GM13976 (cell line): ENCODE measurements around the gene TP53RK.

Experiments
- DNase-seq: peaks from one replicate; pipeline ENCODE4 v3.0.0; 2012; ENCODE audit warnings: low spot score
- CTCF ChIP-seq: IDR thresholded peaks from 2 replicates; pipeline ENCODE4 v1.5.1; 2012; ENCODE audit warnings: borderline replicate concordance, mild to moderate bottlenecking; ENCODE audit not compliant: insufficient read depth; ENCODE audit errors: extremely low read depth, missing control alignments, control extremely low read depth
- in situ Hi-C: fragments of 300-500 bp; cut with MboI; formaldehyde crosslinking; loops from one replicate; pipeline ENCODE4 v1.12.0; 2022; ENCODE audit warnings: low sequenced_read_pairs, mixed read lengths, inconsistent platforms; ENCODE audit not compliant: unreplicated experiment

Gene TP53RK

GRCh38 chr20:46657137-46657536 lies 32.1 kb downstream of the TP53RK start:
- DNase-seq, result no peak
- TF ChIP-seq CTCF, result no peak
- in situ Hi-C loops, result no loop called here

DNA sequence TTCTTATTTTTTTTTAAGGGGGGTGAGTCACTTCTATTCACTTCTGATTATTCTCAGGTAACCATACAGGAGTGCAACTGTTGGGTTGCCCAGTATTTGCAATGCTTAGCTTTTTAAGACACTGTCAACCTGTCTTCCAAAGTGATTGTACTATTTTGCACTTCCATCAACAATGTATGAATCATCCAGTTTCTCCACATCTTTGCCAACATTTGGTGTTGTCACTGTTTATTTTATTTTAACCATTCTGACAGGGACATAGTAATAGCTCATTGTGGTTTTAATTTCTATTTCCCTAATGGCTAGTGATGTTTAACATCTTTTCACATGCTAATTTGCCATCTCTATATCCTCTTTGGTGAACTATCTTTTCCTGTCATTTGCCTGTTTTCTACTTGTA lies 36.5 kb downstream of the TP53RK start:
- in situ Hi-C loops, result no loop called here
- no peak for DNase-seq
- TF ChIP-seq CTCF, result no peak

DNA sequence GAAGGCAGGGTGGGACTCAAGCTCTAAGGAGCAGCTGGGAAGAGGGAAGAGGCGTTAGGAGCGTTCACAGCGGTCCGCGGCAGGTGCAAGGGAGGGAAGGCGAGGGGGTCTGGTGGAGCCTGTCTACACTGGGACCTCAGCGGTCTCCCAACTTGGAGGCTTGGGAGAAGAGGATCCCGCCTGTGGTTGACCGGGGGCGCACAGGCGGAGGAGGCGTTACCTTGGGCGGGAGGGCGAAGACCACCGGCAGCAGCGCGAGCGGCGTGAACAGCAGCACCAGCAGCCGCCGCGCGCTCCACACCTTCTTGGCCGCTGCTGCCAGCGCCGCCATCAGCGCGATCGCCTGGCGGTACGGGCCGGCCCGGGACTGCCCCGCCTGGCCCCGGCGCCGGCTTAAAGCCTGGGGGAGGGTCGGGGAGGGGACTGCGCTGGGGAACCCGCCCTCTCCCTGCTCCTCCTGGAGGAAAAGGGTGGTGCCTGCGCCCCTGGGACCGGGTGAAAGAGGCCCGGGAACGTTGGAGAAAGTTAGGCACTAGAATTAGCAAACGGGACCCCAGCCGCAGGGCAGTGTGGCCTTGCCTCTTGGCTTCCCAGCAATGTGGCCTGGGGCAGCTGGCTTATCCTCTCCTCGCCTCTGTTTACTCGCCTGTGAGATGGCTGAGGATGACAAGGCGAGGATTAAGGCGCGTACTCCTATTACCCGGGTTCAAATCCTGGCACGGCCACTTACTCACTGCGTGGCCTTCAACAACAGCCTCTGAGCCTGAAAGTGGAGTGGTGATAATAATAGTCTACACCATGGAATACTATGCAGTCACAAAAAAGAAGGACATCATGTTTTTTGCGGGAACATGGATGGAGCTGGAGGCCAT lies 37.9 kb downstream of the TP53RK start, which contains the start of gene SLC13A3:
Gene SLC13A3, minus strand, starts transcription at position 369 of the 872 bp plus-strand sequence. Its CDS starts 38 bp downstream, at position 331.
- no peak for DNase-seq
- in situ Hi-C loops, result no loop called here
- TF ChIP-seq CTCF, result no peak

DNA sequence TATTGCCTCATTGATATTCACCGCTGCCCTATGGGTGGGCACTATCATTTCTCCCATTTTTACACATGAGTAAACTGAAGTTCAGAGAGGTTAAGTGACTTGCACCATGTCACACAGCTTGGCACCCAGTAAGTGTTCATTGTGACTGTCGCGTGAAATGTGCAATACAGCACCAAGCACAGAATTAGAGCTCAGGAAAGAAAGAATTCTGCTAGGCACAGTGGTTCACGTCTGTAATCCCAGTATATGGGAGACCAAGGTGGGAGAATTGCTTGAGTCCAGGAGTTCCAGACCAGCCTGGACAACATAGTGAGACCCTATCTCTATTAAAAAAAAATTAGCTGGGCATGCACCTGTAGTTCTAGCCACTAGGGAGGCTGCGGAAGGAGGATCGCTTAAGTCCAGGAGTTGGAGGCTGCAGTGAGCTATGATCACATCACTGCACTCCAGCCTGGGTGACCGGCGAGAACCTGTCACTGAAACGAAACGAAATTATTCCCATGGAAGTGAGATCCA lies 38.6 kb downstream of the TP53RK start:
- DNase-seq, result no peak
- no peak for TF ChIP-seq CTCF
- in situ Hi-C loops, result no loop called here

GRCh38 chr20:46649965-46650542 lies 39.2 kb downstream of the TP53RK start:
- in situ Hi-C loops, result no loop called here
- no peak for DNase-seq
- TF ChIP-seq CTCF, result no peak

DNA sequence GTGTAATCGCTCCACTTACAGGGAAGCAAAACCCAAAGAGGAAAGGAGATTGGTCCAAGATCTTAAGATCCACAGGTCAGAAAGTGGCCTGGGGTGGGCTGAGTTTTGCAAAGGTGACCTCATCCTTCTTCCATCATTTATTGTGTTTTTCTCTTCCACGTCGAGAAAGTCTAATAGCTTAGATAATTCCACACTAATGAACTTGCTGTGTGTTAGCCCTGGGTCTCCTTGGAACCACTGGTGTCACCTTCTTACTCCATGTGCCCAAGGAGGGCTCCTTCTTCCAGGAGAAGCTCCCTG lies 39.6 kb downstream of the TP53RK start:
- in situ Hi-C loops, result no loop called here
- DNase-seq, result no peak
- TF ChIP-seq CTCF, result no peak
